IMR-90 (cell line): ENCODE results near the gene SLC27A2. TPM values are rescaled to one million over a fixed set of nuclear protein-coding genes. Genes with fewer than 3 reads are reported as not detected.
A peak's percentile ranks its signal among the peaks of the same experiment; 100 is the strongest.

Source experiments
- ATAC-seq: fragments of 200-7000 bp; cut with Tn5 transposase; 2 replicates; pipeline ENCODE4 v1.9.1; 2020; ENCODE audit warnings: low read depth, mild to moderate bottlenecking, moderate library complexity
- BruUV-seq: library from RNA; stranded (reverse); fragments of 400-500 nt; replicated peaks from 2 replicates; lab custom pipeline; 2021; lab: Mats Ljungman, UMichigan
- CTCF ChIA-PET: fragments of 300-600 bp; formaldehyde crosslinking; extraction: SDS; loops from one replicate; lab custom pipeline; 2021; ENCODE audit warnings: antibody characterized with exemption; lab: Yijun Ruan, JAX
- POLR2A ChIA-PET: fragments of 300-600 bp; sonication (Branson Sonifier 250); formaldehyde crosslinking; loops from one replicate; lab custom pipeline; 2022; ENCODE audit warnings: antibody characterized with exemption; ENCODE audit not compliant: unreplicated experiment; lab: Charles Lee
- DNase-seq: peaks from one replicate; pipeline ENCODE4 v3.0.0; 2013
- H2AFZ ChIP-seq: replicated peaks from 2 replicates; pipeline ENCODE3; 2013; ENCODE audit warnings: low read length, mild to moderate bottlenecking; ENCODE audit not compliant: poor library complexity
- H2AK5ac ChIP-seq: 2 replicates; pipeline ENCODE4 v1.6.1; 2013; ENCODE audit warnings: low read depth, low read length, inconsistent platforms
- H2AK9ac ChIP-seq: replicated peaks from 2 replicates; pipeline ENCODE3; 2013; ENCODE audit warnings: mild to moderate bottlenecking, low read depth, low read length, moderate library complexity; ENCODE audit not compliant: poor library complexity
- H2BK120ac ChIP-seq: 2 replicates; pipeline ENCODE4 v1.6.1; 2013; ENCODE audit warnings: low read depth, low read length, inconsistent platforms
- H2BK15ac ChIP-seq: 3 replicates; pipeline ENCODE4 v1.6.1; 2013; ENCODE audit warnings: low read depth, low read length, inconsistent platforms
- H2BK20ac ChIP-seq: 2 replicates; pipeline ENCODE4 v1.6.1; 2013; ENCODE audit warnings: low read depth, mild to moderate bottlenecking, inconsistent platforms, low read length, moderate library complexity
- H2BK5ac ChIP-seq: 2 replicates; pipeline ENCODE4 v1.6.1; 2013; ENCODE audit warnings: mild to moderate bottlenecking, low read depth, low read length, inconsistent platforms; ENCODE audit not compliant: poor library complexity, severe bottlenecking
- H3K14ac ChIP-seq: replicated peaks from 2 replicates; pipeline ENCODE4 v1.6.1; 2013; ENCODE audit warnings: low read depth, low read length, inconsistent platforms
- H3K18ac ChIP-seq: 2 replicates; pipeline ENCODE4 v1.6.1; 2013; ENCODE audit warnings: low read depth, low read length, control low read depth
- H3K23ac ChIP-seq: 2 replicates; pipeline ENCODE4 v1.6.1; 2013; ENCODE audit warnings: low read depth, low read length, inconsistent platforms
- H3K27ac ChIP-seq: 2 replicates; pipeline ENCODE4 v1.5.1; 2013; ENCODE audit warnings: mild to moderate bottlenecking, control low read depth, low read length; ENCODE audit not compliant: insufficient read depth
- H3K27me3 ChIP-seq: 2 replicates; pipeline ENCODE4 v1.6.1; 2013; ENCODE audit warnings: low read length; ENCODE audit not compliant: control insufficient read depth, insufficient read depth
- H3K36me3 ChIP-seq: 2 replicates; pipeline ENCODE4 v1.6.1; 2013; ENCODE audit warnings: low read length, mixed read lengths; ENCODE audit not compliant: control insufficient read depth, insufficient read depth
- H3K4ac ChIP-seq: 2 replicates; pipeline ENCODE4 v1.6.1; 2013; ENCODE audit warnings: low read depth, low read length, inconsistent platforms
- H3K4me1 ChIP-seq: 2 replicates; pipeline ENCODE4 v1.6.1; 2013; ENCODE audit warnings: low read length, mixed read lengths; ENCODE audit not compliant: control insufficient read depth, insufficient read depth
- H3K4me2 ChIP-seq: 2 replicates; pipeline ENCODE4 v1.6.1; 2013; ENCODE audit warnings: low read depth, mild to moderate bottlenecking, control low read depth, low read length, moderate library complexity
- H3K4me3 ChIP-seq: 2 replicates; pipeline ENCODE4 v1.5.1; 2013; ENCODE audit warnings: low read depth, mild to moderate bottlenecking, control low read depth, low read length, moderate library complexity; ENCODE audit not compliant: insufficient read depth
- H3K56ac ChIP-seq: 2 replicates; pipeline ENCODE4 v1.6.1; 2013; ENCODE audit warnings: low read length, inconsistent platforms; ENCODE audit not compliant: insufficient read depth; ENCODE audit errors: extremely low read depth
- H3K79me1 ChIP-seq, 2 experiments: 2 replicates each; pipeline ENCODE4 v1.6.1; 2013; ENCODE audit warnings: low read length in 2 of 2, inconsistent platforms in 1 of 2, low read depth in 1 of 2
- H3K9ac ChIP-seq: 2 replicates; pipeline ENCODE4 v1.6.1; 2013; ENCODE audit warnings: low read depth, low read length, control low read depth
- H3K9me1 ChIP-seq: 2 replicates; pipeline ENCODE4 v1.6.1; 2013; ENCODE audit warnings: low read length, inconsistent platforms; ENCODE audit not compliant: insufficient read depth
- H3K9me3 ChIP-seq: 2 replicates; pipeline ENCODE4 v1.6.1; 2013; ENCODE audit warnings: low read length; ENCODE audit not compliant: control insufficient read depth, insufficient read depth
- H4K20me1 ChIP-seq: 2 replicates; pipeline ENCODE4 v1.6.1; 2013; ENCODE audit warnings: low read length, inconsistent platforms; ENCODE audit not compliant: insufficient read depth
- H4K5ac ChIP-seq: 2 replicates; pipeline ENCODE4 v1.6.1; 2013; ENCODE audit warnings: mild to moderate bottlenecking, low read depth, low read length, control low read depth
- H4K8ac ChIP-seq, 2 experiments: 2 replicates each; pipeline ENCODE4 v1.6.1; 2013; ENCODE audit warnings: low read depth in 2 of 2, low read length in 2 of 2, control low read depth in 1 of 2, inconsistent platforms in 1 of 2
- H4K91ac ChIP-seq: 2 replicates; pipeline ENCODE4 v1.6.1; 2013; ENCODE audit warnings: low read depth, low read length, inconsistent platforms; ENCODE audit not compliant: insufficient read depth
- FOS ChIP-seq: fragments of 150-350 bp; IDR thresholded peaks from 2 replicates; pipeline ENCODE4 v1.6.1; 2016; ENCODE audit warnings: low read depth, low read length
- MAFK ChIP-seq: IDR thresholded peaks from 2 replicates; pipeline ENCODE4 v1.6.1; 2012; ENCODE audit warnings: low read depth, low read length, improper control_type of control experiment
- WGBS, 2 experiments: methylation state at CpG; one replicate each; pipeline versions ENCODE4 v1.1.5 to v1.1.7; 2013; ENCODE audit warnings: missing lambda C conversion rate in 2 of 2; ENCODE audit not compliant: insufficient read length in 1 of 2; ENCODE audit errors: extremely low coverage in 2 of 2; 5-methylcytosine and 5-hydroxymethylcytosine counted together
- dilution Hi-C: fragments of 300-500 bp; cut with HindIII; formaldehyde crosslinking; loops from one replicate; pipeline ENCODE4 v1.14.3; 2018; ENCODE audit warnings: low sequenced_read_pairs; ENCODE audit not compliant: unreplicated experiment
- in situ Hi-C: fragments of 300-500 bp; cut with MboI; formaldehyde crosslinking; loops from 3 replicates; pipeline ENCODE4 v1.14.3; 2019; ENCODE audit warnings: low sequenced_read_pairs, inconsistent platforms, mixed read lengths
- intact Hi-C: fragments of 100-400 bp; cut with micrococcal nuclease; formaldehyde crosslinking; loops from 2 replicates; pipeline ENCODE4 v1.10.0; 2022
- polyA plus RNA-seq, 3 experiments: library from polyadenylated mRNA; depleted of rRNA; stranded (reverse); fragments of >200 nt; gene quantifications; 2 replicates each; pipeline ENCODE4 v1.2.3, GENCODE V29; 2012; ENCODE audit warnings: low replicate concordance in 1 of 3
- total RNA-seq: library from RNA; depleted of rRNA; stranded (reverse); fragments of >200 nt; gene quantifications from 2 replicates; pipeline ENCODE4 v1.2.3, GENCODE V29; 2012

The SLC27A2 gene
- total and polyA plus RNA-seq, 2 of the 4 experiments (the other 2 are of a cell fraction) = under 0.01 TPM; not detected in 1

DNA sequence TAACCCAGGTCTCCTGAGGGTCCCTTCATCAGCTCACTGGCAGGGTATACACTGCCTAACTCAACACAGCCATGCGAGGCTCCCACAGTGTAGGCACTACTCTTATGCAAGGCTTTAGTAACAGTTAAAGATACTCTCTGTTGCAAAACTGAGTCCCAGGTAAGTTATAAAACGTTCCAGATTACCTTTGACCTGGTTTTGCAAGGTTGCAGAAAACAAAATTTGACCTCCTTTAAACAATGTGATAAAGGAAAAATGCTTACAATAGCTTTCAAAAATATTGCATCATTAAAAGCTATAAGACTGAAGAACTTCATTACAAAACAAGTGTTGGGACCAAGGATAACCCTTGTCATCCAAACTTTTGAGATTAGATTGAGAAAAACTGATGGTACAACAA lies 5.5 kb downstream of the SLC27A2 start:
- H3K27me3 ChIP-seq = peaks cover 23% of the 10 kb centered on the region
- dilution Hi-C loops (no loop called here), in situ Hi-C loops (no loop called here), intact Hi-C loops (no loop called here)
- H4K20me1 ChIP-seq = no peaks in the 10 kb centered on the region
- no peak overlapping the region for H3K27ac ChIP-seq
- no peak overlapping the region for H2BK20ac ChIP-seq
- H3K4me2 ChIP-seq = no peak overlapping the region
- H3K56ac ChIP-seq = no peak overlapping the region
- H2AK9ac ChIP-seq = no peak overlapping the region
- no peak overlapping the region for H3K4ac ChIP-seq
- peak; percentile 54; the same call in 1 of the 2 replicates for TF ChIP-seq MAFK
- no peak for TF ChIP-seq FOS
- H3K36me3 ChIP-seq = no peaks in the 10 kb centered on the region
- ChIA-PET POLR2A (interaction anchor here (0.6 kb wide), 1 partner anchor 1948 kb away, joined by 4 read pairs; no protein-coding TSS in a partner anchor), CTCF (no interaction called here)
- ATAC-seq (no peak), DNase-seq (no peak)
- H3K18ac ChIP-seq = no peak overlapping the region
- H2AK5ac ChIP-seq = no peak overlapping the region
- no peak overlapping the region for H2BK120ac ChIP-seq
- H2BK15ac ChIP-seq = no peak overlapping the region
- BruUV-seq = no TSS peak
- H3K4me1 ChIP-seq = peaks cover 2% of the 10 kb centered on the region; the same call in 1 of the 2 replicates
- no peak overlapping the region for H4K8ac ChIP-seq
- no peak overlapping the region for H2AFZ ChIP-seq
- no peak overlapping the region for H3K4me3 ChIP-seq
- no CpG with 5 or more reads among the region's 2 CpGs for WGBS, 2 experiments
- H3K79me1 ChIP-seq = no peaks in the 10 kb centered on the region
- H3K9ac ChIP-seq = no peak overlapping the region
- H4K91ac ChIP-seq = no peak overlapping the region
- H3K9me1 ChIP-seq = no peaks in the 10 kb centered on the region
- H4K5ac ChIP-seq = no peak overlapping the region
- H3K9me3 ChIP-seq = no peaks in the 10 kb centered on the region
- H2BK5ac ChIP-seq = no peak overlapping the region
- no peak overlapping the region for H3K14ac ChIP-seq
- H3K23ac ChIP-seq = no peak overlapping the region
